Astrocyte of the spinal cord (primary cell): ENCODE results near the gene TBC1D22A.

Experiments
- DNase-seq: peaks from one replicate; pipeline ENCODE4 v3.0.0; 2011; ENCODE audit warnings: low read depth, low spot score
- H3K4me3 ChIP-seq: 2 replicates; pipeline ENCODE4 v1.5.1; 2011; ENCODE audit warnings: low read depth, mild to moderate bottlenecking, low read length, moderate library complexity
- in situ Hi-C: cut with HindIII; loops from 2 replicates; pipeline ENCODE4 v1.10.0; 2017; ENCODE audit warnings: low sequenced_read_pairs
- TF ChIP-seq, protein P1 (sequence below): IDR thresholded peaks from 2 replicates; pipeline ENCODE4 v1.5.1; 2012; ENCODE audit warnings: low read depth, mild to moderate bottlenecking, low read length, inconsistent platforms

The TBC1D22A gene

DNA sequence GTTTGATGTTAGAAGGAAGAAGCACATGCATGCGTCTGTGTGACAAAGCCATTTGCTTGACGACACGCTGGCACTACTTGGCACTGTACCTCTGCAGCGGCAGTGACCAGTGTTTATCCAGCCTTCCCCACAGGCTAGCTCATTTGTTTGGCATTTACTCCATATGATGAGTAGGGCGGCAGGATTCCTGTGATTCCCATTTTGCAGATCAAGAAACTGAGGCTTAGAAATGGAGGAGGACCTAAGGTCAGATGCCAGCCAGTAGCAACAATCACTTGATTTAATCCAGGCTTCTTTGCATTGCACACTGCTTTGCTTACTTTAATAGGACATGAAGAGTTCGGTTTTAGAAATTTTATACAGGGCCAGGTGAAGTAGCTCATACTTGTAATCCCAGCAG, 45.0 kb downstream of the TBC1D22A start:
- DNase-seq: no peak
- TF ChIP-seq, protein P1, sequence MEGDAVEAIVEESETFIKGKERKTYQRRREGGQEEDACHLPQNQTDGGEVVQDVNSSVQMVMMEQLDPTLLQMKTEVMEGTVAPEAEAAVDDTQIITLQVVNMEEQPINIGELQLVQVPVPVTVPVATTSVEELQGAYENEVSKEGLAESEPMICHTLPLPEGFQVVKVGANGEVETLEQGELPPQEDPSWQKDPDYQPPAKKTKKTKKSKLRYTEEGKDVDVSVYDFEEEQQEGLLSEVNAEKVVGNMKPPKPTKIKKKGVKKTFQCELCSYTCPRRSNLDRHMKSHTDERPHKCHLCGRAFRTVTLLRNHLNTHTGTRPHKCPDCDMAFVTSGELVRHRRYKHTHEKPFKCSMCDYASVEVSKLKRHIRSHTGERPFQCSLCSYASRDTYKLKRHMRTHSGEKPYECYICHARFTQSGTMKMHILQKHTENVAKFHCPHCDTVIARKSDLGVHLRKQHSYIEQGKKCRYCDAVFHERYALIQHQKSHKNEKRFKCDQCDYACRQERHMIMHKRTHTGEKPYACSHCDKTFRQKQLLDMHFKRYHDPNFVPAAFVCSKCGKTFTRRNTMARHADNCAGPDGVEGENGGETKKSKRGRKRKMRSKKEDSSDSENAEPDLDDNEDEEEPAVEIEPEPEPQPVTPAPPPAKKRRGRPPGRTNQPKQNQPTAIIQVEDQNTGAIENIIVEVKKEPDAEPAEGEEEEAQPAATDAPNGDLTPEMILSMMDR: no peak
- in situ Hi-C loops: no loop called here
- H3K4me3 ChIP-seq: no peak overlapping the region

DNA sequence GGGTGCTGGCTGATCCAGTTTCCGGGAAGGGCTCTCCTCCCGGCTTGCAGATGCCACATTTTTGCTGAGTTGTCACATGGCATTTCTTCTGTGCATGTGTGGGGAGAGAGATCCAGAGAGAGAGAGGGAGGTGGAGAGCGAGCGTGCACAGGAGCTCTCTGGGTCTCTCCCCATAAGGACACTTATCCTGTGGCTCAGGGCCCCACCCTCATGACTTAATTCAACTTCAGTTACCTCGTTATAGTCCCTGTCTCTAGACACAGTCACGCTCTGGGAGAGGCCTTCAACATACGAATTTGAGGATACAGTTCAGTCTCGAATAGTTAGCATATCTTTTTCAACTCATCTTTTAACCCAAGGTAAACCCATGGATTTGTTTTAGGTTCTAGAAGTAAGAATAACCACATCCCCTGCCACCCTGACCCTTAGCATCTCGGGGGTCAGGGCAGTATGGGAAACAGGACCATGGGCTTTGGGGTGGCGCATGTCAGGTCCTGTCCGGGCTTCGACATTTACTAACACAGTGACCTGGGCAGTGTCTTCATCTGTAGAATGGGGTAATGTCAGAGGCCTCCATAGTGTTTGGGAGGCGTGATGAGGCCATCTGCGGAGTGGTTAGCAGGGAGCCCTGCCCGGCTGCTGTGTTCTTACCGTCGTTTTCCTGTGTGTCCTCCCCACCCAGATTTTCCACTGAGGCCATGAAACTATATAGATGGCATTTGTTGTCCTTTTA, 46.9 kb downstream of the TBC1D22A start:
- in situ Hi-C loops: no loop called here
- TF ChIP-seq, protein P1: no peak
- no peak for DNase-seq
- H3K4me3 ChIP-seq: no peak overlapping the region

DNA sequence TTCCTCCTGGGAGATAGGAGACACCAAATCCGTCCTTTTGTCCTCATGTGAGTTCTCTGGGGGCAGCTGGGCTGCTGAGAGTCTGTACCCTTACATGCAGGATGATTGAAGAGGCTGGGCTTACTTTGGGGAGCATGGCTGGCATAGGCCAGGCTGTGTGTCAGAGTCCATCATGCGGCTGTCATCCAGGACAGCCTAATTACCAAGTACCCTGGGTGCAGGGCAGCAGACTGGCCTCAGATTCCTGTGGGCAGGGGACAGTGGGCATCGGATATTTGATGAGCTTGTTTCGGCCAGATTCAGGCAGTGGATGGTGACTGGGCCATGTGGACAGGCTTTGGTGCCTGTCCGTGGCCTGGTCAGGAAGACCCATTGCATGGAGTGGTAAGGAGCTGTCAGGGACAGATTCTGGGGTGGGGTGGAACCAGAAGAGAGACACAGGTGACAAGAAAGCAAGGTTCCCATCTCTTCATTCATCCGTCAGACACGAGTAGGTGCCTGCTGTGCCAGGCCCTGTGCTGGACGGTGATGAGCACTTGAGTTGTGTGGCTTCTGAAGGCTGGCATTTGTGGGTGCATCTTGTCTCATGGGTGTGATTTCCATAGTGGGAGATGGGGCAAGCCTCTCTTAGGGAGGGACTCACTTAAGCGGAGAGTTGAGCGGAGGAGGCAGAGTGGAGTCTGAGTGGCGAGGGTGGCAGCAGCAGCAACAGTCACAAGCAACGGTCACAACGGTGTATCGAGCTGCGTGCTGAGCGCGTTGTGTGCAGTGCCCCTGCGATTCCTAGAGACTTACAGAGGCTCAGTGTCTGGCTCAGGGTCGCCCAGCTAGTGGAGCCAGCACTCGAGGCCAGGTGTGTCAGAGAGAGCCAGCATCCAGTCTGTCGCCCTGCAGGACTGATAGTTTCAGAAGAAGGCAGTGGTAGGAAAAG, 48.7 kb downstream of the TBC1D22A start:
- DNase-seq: no peak
- TF ChIP-seq, protein P1: no peak
- in situ Hi-C loops: no loop called here
- H3K4me3 ChIP-seq: no peak overlapping the region

DNA sequence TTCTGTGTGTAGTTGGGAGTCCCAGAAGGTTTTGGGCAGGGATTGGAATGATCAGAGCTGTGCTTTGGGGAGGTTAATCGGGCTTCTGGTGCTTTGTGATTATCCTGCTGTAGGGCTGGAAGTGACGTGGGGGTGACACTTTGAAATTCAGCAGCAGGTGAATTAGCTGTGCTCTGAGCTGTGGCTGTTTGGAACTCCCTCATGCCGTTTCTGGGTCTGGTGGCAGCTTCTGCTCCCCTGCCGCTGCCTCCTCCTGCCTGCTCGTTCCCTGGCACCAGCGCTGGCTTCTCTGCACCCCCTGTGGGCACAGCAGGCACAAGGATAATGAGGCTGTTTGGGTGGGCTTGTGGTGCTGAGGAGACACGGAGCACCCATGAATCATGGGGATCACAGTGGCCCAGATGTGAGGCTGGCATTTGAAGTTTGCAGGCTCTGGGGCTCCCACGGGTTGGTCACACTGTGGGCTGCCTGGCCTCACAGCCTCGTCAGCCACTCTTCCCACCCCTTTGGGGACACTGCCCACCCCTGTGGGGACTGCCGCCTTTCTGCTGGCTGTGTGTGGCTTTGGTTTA, 49.7 kb downstream of the TBC1D22A start:
- in situ Hi-C loops: no loop called here
- DNase-seq: no peak
- H3K4me3 ChIP-seq: no peak overlapping the region
- TF ChIP-seq, protein P1: no peak

DNA sequence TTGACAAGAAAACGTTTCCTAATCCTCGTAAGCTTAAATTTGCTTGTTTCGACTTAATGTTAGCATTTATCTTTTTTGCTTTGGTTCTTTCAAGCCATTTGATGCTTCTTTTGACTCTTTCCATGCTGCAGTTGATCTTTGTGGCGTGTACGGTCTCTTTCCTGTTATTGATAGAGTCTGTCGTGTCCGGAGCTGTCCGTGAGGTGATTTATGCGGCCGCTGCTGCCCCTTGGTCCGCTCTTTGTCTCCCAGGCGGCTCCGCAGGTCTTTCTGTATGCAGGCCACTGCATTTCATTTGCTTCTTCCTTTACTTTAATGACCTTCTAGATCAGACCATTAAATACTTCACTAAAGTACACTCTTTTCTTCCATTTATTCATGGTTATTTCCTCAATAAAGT, 50.3 kb downstream of the TBC1D22A start:
- DNase-seq: no peak
- TF ChIP-seq, protein P1: no peak
- in situ Hi-C loops: no loop called here
- H3K4me3 ChIP-seq: no peak overlapping the region

DNA sequence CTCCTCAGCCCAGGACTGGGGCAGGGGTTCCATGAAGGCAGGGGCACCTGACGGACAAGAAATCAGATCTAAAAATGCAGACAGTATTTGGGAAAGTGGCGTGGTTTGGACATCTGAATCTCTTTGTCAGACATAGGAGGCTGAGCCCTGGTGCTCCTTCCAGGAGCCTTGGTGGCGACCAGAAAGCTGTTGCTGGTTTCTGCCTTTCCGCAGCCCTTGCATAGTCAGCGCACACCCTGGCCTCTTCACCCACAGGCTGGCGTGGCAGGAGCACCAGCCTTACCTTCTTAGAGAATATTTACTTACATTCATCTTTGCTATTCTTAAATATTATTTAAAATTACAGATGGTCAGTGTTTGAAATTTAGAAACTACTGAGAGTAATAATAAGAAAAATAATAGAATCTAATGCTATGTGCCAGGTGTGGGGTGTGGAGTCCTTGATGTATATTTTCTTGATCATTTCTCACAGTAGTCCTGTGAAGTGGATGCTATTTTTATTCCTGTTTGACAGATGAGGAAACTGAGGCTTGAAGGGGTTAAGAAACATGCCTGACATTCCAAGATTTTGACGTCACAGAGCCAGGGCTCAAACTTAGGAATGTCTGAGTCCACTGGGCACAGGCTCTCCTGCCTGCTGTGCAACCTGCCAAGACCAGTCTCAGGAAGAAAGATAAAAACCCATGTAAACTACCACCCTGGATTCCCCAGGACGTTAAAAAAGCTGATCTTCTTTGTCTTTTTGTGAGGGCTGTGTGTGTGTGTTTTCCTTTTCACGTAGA, 51.6 kb downstream of the TBC1D22A start:
- in situ Hi-C loops: no loop called here
- peak; percentile 47 for DNase-seq

More for the DNA sequence above, 51.6 kb downstream of the TBC1D22A start:
- no peak overlapping the region for H3K4me3 ChIP-seq
- TF ChIP-seq, protein P1: no peak
